HG03521 (cell line): ENCODE results near the gene PSMD2.

Experiments
- ATAC-seq: cut with Tn5 transposase; IDR thresholded peaks from one replicate; pipeline ENCODE4 v1.9.1; 2021; ENCODE audit warnings: mild to moderate bottlenecking, moderate library complexity; ENCODE audit not compliant: unreplicated experiment

Gene PSMD2

DNA sequence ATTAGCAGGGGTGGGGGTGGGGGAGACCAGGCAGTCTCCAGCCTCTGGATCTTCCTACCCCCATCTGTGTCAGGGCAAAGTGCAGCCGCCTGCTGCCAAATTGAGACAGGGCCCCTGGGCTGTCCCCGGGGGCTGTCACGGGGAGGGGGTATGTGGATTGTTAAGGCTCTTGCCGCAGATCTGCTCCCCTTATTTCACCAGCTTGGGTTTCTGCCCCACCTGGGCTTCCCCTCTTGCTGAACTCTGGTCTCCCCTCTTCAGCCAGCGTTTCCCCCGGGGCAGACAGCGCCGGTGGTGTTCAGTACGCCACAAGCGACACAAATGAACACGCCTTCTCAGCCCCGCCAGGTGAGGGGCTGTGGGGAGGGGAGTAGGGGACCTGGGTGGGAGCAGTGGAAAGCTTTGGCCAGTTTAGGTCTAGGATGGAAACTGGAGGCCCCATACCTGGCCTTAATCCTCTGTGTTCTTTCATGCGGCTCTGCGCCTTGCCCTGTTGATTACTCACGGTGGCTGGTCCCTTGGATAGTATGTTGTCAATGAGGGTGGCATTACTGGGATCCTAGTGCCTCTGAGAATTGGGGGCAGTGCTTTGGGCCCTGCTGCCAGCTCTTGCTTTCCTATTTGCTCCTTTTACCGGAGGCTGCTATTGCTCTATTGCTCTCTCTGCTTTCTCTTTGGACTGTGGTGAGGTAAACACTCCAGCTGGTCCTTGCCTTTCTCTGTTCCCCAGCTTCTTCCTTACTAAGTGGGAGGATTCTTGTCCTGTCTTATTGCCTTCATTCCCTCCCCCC lies 17.0 kb downstream of the PSMD2 start:
- ATAC-seq: no peak

DNA sequence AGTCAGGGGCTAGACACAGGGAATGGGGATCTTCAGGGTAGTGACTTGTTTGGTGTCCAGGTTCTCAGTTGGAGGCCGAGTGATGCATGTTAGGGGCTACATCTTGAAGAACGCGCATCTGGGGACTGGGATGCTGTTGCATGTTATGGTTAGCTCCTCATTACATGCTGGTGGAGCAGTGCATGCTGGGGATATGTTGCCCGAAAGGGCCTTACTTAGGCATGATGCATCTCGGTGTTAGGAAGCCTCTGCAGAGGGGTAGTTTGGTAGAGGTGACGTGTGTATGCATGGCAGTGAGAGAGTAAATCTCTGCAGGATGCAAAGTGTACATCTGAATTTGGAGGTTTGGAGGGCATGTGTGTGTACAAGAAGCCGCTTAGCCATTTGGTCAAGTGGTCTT lies 17.8 kb downstream of the PSMD2 start:
- ATAC-seq: no peak

DNA sequence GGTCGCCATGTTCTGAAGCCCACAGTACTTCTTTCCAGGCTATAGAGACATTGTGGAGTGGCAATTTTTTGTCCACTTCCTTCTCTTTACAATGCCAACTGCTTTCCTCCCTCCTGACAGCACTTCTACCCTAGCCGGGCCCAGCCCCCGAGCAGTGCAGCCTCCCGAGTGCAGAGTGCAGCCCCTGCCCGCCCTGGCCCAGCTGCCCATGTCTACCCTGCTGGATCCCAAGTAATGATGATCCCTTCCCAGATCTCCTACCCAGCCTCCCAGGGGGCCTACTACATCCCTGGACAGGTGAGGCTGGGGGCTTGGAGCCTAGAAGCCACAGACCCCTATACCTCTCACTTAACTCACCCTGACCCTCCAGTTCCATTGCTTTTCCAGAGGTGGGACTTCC lies 18.2 kb downstream of the PSMD2 start:
- ATAC-seq: no peak

DNA sequence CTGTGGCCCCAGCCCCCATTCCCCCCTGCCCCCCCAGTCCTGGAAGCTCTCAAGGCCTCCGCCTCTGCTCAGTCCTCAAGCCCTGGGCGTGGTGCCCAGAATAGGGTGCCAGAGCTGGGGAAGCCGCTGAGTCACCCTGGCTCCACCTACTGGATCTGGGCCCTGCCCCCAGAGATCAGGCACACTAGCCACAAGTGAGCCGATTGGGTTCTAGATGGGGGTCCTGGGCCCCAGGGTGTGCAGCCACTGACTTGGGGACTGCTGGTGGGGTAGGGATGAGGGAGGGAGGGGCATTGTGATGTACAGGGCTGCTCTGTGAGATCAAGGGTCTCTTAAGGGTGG lies 21.0 kb downstream of the PSMD2 start:
- no peak for ATAC-seq

DNA sequence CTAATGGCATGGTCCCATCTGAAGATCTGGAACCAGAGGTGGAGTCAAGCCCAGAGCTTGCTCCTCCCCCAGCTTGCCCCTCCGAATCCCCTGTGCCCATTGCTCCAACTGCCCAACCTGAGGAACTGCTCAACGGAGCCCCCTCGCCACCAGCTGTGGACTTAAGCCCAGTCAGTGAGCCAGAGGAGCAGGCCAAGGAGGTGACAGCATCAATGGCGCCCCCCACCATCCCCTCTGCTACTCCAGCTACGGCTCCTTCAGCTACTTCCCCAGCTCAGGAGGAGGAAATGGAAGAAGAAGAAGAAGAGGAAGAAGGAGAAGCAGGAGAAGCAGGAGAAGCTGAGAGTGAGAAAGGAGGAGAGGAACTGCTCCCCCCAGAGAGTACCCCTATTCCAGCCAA lies 22.6 kb downstream of the PSMD2 start:
- ATAC-seq: no peak

DNA sequence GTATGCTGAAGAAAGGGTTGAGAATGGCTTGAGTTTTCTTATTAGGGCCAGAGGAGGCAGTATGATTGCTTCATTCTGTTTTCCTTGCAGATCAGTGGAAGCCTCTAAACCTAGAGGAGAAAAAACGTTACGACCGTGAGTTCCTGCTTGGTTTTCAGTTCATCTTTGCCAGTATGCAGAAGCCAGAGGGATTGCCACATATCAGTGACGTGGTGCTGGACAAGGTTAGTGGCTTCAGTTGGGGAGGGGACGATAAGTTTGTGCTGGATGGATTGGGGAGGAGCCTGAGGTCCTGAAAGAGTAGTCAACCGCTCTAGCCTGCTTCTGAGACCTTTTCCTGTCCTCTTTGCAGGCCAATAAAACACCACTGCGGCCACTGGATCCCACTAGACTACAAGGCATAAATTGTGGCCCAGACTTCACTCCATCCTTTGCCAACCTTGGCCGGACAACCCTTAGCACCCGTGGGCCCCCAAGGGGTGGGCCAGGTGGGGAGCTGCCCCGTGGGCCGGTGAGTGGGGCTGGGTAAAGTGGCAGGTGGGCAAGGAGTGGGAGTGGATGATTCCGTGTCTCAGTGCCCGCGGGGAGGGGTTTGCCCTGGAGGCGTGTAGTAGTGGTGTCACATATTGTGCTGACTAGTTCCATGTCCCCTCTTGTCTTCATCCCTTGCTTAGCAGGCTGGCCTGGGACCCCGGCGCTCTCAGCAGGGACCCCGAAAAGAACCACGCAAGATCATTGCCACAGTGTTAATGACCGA lies 23.9 kb downstream of the PSMD2 start:
- no peak for ATAC-seq

DNA sequence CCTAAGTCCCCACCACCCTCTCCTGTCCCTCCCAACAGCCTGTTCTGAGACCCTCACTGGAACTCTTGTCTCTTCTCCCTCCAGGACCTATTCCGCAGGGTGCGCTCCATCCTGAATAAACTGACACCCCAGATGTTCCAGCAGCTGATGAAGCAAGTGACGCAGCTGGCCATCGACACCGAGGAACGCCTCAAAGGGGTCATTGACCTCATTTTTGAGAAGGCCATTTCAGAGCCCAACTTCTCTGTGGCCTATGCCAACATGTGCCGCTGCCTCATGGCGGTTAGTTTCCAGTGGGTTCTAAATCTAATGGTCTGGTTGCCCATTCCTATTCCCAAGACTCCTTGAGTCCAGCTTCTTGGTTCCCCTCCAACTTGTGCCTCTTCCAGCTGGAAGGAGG lies 24.7 kb downstream of the PSMD2 start:
- no peak for ATAC-seq

DNA sequence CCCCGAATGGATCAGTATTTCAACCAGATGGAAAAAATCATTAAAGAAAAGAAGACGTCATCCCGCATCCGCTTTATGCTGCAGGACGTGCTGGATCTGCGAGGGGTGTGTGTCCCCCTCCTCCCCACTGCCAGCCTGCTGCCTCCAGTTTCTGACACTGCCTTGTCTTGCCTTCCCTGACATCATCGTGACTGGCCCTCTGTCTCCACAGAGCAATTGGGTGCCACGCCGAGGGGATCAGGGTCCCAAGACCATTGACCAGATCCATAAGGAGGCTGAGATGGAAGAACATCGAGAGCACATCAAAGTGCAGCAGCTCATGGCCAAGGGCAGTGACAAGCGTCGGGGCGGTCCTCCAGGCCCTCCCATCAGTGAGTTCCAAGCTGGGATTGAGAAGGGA lies 26.2 kb downstream of the PSMD2 start:
- ATAC-seq: no peak

DNA sequence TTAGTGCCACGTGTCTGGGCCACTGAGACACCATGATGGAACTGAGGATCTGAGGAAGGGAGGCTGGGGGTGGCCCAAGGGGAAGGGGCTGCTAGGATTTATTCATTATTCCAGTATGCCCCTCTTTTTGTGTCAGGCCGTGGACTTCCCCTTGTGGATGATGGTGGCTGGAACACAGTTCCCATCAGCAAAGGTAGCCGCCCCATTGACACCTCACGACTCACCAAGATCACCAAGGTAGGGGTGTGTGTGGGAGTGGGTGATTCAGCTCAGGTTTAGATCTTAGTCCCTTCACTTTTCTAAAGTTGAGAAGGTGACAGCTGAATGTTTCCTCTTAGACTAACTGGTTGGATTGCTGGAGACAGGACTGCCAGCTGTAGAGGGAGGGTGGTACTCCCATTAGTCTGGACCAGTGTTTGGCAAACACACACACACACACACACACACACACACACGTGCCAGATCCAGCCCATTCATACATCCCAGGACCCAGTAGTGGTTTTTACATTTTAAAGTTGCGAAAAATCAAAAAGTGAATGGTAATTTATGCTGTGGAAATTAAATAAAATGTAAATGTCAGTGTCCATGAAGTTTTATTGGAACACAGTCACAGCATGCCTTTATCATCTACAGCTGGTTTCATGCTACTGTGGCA lies 26.8 kb downstream of the PSMD2 start:
- ATAC-seq: no peak

DNA sequence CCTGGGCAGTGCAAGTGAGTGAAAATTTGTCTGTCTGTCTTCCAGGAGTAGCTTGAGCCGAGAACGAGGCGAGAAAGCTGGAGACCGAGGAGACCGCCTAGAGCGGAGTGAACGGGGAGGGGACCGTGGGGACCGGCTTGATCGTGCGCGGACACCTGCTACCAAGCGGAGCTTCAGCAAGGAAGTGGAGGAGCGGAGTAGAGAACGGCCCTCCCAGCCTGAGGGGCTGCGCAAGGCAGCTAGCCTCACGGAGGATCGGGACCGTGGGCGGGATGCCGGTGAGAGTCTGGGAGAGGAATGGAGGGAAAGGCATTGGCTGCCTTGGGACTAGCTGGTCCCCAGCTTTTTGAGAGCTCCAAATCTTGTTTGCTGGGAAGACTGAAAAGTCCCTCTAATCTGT lies 28.1 kb downstream of the PSMD2 start:
- ATAC-seq: no peak

DNA sequence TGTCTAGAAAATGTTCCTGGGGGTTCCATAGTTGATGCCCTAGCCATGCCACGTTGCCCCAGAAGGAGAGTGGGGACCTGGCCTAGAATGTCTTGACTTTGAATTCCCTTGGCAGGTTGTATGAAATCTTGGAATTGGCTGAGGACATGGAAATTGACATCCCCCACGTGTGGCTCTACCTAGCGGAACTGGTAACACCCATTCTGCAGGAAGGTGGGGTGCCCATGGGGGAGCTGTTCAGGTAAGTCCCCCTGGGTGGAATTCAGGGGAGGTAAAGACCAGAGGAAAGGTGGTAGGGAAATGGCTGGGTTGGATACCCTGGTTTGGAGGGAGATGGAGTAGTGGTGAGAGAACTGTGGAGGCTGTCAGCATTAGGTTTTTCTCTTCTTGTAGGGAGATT lies 29.5 kb downstream of the PSMD2 start:
- no peak for ATAC-seq

DNA sequence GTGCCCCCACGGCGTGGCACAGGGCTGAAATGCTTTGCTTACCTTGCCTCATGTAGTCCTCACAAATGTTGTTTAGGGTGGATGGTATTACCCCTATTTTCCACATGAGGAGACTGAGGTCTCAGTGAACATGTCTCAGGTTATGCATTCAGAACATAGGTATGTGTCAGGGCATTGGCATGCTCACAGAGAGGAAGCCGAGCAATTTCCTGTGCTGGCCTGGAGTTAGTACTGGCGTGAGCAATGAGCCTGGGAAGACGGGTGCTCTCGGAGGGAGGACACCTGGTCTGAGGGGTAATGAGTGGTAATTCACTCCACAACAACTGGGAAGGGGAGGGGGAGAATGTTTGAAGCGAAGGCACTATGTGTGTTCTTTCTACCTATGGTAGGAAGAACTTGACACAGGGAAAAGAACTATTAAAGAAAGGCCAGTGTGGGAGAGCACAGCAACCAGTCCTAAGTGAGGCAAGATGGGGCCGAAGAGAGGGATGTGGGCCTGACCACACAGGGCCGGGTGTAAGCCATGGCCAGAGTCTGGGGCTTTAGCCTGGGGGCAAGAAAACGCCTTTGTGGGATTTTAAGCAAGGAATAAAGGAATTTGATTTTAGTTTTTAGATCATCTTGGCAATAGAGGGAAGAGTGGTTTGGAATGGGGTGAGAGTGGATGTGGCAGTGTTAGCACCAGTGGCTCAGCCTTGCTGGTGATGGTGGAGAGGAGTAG lies 33.5 kb downstream of the PSMD2 start:
- no peak for ATAC-seq

DNA sequence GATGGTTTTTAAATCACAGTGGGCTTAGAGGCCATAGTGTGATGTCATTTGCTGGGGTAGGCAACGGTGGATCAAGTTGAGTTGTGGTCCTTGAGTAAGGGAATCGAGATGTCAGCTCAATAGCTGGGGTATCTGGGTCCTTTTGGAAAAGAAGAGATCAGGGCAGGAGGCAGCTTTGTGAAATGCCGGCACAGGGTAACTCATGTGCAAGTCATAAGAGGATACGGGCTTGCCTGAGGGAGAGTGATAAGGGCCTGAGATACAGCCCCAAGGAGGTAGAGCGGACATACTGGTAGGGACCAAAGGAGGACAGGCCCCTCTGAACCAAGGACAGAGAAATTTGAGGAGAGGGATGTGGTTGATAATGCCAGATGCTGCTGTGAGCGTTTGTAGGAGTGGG lies 34.1 kb downstream of the PSMD2 start:
- no peak for ATAC-seq

DNA sequence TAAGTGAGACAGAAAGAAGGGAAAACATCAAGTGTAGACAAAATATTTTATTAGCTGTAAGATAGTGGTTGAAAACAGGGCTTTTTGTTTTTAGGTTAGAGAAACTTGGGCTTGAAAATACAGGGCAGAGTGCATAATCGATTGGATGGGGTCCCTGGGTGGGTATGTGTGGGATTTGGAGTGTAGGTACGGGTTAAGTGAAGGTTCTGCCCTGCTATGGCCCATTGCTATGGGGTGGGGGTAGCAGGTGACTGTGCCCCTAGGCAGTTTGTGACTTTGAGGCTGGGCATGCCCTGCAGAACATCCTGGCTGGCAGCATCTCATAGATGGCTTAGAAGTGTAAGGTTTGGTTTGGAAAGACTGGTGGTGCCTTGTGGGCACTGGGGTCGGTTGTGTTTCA lies 34.7 kb downstream of the PSMD2 start:
- no peak for ATAC-seq

DNA sequence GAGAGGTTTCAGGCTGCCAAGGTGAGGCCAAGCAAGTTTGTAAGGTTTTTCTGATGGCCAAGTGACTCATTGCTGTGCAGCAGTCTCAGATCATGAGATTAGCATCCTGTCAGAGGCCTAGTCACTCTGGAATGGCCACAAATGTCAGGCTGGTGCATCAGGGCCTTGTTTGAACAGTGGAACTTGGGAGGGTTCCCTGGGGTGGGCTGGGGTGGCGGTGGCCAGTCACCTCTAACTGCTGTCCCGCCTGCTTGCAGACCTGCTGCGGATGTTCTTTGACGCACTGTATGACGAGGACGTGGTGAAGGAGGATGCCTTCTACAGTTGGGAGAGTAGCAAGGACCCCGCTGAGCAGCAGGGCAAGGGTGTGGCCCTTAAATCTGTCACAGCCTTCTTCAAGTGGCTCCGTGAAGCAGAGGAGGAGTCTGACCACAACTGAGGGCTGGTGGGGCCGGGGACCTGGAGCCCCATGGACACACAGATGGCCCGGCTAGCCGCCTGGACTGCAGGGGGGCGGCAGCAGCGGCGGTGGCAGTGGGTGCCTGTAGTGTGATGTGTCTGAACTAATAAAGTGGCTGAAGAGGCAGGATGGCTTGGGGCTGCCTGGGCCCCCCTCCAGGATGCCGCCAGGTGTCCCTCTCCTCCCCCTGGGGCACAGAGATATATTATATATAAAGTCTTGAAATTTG lies 35.6 kb downstream of the PSMD2 start:
- no peak for ATAC-seq

DNA sequence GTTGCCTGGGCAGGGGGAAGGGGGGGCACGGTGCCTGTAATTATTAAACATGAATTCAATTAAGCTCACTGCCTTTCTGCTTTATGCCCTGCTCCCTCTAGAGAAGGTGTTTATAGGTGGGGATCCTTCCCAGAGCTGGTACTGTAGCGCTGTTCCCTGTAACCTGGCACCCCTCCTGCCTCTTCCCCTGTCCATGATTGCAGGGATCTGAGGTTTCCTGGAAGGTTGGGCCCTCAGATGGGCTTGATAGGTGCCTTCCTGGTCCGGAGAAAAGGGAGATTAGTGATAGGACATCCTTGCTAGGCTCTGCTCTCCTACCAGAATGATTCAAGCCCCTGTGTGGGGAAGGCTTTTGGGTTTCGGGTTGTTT lies 36.2 kb downstream of the PSMD2 start:
- no peak for ATAC-seq

DNA sequence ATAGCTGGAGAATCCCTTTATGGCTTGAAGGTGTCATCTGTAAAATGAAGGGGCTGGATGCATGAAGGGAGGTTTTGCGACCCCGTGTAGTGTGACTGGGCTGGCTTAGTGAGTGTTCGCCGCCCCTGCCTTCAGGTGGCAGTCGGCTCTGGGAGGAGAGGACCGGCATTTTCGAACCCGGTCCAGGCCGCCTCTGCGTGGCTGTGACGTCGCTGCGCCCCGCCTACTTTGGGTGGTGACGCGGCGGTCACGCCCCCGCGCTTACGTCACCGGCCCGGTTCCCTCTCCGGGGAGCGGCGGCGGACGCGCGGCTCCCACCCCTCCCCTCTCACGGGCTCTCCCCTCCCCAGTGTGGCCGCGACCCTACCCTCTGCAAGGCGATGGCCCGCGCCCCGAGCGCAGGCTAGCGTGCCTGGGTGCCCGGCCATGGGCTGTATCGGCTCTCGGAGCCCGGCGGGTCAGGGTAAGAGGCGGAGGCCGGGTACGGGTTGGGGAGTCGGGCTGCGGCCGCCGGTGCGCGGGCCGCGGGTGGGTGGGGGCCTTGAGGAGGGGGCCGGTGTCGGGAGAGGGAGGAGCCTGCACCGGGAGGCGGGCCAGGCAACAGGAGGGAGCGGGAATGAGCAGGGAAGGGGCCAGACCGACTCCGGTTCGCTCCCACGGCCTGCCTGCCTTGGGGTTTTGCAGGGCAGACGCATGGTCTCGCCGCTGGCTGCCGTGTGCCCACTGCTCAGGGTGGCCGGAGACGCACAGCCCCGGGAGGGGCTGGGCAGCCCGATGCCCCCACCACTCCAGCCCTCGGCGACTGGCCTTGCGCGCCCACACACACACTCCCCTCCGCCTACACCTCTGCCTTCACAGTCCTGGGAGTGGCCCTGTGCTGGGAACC lies 36.9 kb downstream of the PSMD2 start:
- peak; percentile 75 for ATAC-seq

DNA sequence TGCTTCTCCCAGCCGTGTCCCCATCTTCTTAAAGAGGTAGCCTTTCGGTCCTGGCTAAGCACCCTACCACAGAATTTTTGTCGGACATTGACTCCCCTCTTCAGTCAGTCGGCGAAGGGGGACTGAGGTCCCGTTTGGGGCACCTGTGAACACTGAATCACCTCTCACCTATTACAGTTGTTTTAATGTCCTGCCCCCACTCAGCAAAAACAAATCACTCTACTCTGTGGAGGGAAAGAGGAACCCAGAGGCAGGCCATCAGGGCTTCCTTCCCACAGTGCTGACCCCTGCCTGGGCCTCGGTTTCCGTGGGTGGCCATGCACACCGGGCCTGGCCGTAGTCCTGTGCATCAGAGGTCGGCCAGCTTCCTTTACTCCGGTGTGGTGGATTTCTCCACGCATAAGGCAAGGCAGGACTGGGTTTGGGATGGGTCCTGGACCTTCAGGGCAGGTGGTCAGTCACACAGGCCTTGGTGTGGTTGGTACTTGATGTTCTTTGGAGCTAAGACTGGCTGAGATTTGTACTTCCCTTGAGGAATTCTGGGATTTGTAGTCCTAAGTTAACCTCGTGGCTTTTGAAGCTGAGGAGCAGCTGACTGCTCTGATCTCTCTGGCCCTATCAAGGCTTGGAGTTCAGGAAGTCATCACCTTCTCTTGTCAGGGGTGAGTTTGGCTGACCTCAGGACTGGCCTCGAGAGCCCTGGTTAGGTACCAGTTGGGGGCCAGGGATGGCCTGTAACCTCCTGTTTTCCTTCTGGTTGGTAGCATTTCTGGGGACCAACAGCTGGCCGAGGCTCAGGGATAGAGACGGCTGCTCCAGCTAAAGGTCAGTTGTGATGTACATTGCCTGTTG lies 37.7 kb downstream of the PSMD2 start:
- no peak for ATAC-seq

DNA sequence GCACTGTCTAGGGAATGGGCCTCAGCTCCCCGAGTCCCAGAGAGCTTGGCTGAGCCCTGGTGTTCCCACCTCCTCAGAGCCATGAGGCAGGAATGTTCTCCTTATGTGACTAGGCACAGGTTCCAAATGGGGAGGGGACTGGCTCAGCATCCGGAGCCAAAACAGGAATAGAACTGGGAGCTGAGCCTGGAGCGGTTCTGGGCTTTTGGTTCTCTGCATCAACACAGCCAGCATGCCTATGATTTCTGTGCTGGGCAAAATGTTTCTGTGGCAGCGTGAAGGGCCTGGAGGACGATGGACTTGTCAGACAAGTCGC lies 38.3 kb downstream of the PSMD2 start, which contains the start of gene FAM131A:
Gene FAM131A, plus strand, starts transcription at position 202 of the 316 bp plus-strand sequence. Its CDS starts 31 bp downstream, at position 233.
- ATAC-seq: no peak
